Activated T-cell treated with anti-CD3 and anti-CD28 coated beads for 1 hour (primary cell): ENCODE data around the gene YES1.
"Not testable (repeated sequence)": the region's sequence is repeated elsewhere in the genome, so short reads cannot be mapped to it uniquely, and the experiment has no call there.

Source experiments
- DNase-seq: peaks from one replicate; pipeline ENCODE4 v3.0.0-alpha.2; 2020; ENCODE audit warnings: low read depth

Gene YES1

DNA sequence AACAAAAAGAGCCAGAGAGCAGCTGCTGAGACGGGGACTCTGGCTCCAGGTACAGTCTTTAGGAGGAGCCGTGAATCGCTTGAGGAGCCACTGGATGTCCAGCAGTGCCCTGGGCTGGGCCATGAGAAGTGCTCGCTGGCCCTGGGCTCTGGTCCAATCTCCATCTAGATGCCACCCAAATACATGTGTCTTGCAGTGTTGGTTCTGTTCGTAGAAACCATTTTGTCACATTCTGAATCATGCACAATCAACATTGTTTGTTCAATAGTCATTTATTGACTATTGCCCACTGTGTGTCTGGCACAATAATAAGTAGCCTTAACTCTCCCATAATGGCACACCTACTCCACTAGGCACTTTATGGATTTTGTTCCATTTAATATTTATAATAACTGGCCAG is 128.5 kb downstream of the YES1 start:
- DNase-seq: no peak

DNA sequence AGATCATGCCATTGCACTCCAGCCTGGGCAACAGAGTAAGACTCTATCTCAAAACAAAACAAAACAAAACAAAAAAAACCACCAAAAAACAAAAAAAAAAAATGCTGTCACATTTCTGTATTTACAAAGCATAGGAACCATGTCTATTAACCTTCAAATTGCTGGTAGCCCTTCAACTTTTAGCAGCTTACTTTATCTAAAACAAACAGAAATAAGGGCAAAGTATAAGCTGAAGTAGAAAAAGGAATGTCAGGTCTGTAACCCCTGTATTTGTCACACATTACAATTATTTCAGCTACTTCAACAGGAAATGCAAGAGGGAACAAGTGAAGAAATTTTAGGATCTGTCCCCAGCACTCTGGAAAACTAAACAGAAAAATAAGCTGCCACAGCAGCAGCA is 129.2 kb downstream of the YES1 start:
- no peak for DNase-seq

DNA sequence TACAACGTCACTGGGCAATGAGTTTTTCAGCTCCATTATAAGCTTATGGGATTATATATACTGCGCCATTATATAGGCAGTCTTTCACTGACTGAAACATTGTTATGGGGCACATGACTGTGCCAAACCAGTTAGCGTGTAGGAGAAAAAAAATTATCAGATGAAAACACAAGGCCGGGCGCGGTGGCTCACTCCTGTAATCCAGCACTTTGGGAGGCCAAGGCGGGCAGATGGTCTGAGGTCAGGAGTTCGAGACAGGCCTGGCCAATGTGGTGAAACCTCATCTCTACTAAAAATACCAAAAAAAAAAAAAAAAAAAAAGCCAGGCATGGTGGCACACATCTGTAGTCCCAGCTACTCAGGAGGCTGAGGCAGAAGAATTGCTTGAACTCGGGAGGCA is 129.6 kb downstream of the YES1 start:
- not testable (repeated sequence) for DNase-seq

DNA sequence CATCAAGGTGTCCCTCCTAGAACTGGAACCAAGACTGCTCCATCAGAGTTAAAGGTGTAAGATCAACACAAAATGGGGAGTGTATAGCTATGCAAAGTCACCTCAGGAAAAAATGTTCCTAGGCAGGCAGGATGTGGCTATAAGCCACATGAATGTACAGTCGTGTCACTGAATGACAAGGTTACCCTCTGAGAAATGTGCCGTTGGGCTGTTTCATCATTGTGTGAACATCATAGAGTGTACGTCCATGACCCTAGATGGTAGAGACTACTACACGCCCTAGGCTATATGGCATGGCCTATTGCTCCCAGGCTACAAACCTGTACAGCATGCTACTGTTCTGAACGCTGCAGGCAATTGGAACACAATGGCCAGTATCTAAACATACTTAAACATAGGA is 130.1 kb downstream of the YES1 start:
- no peak for DNase-seq

DNA sequence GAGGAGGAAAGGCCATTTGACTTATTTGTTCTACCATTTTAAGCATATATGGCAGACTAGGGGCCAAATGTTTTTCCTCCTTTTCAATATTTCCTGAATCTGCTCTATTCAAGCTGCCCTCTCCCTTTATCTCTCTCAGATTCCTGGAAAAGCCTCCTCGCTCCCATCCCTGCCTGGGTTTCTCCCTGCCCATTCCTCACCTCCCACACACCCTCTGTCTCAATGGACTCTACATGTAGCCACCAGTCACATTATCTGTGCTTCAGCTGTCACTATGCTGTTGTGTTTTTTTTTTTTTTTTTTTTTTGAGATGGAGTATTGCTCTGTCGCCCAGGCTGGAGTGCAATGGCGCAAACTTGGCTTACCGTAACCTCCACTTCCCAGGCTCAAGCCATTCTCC is 131.7 kb downstream of the YES1 start:
- DNase-seq: no peak

DNA sequence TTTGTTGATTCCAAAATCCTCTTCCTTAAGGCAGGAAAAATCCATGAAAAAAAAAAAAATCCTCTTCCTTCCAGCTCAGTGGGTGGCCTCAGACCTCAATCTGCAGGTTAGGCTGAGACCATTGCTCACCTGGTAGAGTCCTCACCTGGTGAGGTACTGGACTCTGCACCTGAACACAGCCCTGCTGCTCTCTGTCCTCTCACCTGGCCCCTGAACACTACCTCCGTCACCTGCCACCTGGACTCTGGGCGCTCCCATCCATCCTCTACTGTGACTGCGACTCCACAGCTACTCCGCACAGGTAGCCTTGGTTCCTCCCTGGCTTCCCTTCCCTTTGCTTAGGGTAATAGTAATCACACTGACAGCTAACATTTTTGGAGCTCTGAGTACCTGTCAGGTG is 132.5 kb downstream of the YES1 start:
- DNase-seq: no peak

DNA sequence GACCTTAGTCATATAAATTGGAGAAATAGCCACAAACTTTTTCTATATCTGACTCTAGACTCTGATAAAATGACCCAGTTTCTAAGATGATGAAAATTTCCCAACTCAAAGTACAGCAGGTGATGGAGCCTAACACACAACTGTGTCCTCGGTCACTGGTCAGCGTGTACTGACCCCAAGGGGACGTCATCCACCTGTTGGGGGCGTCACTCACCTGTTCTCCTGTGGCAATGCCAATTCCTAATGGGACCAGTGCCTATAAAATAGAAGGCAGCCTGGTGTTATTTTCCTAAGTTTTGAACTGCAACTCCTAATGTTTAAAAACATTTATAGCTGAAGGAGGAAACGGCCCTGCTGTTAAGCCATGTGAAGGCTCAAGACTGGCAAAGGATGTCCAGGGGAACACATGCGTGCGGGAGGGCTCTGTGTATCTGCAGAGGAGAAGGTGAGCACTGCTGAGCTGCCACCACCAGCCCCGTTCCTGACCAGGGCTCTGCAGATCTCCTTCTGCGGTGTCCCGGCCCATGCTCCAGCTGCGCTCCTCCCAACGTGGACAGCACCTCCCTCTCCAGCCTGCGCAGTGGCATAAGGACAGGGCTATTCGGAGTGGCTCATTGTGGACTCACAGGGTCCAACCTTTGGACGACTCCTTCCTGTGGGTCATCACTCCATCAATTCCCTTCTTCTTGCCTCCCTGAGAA is 133.4 kb downstream of the YES1 start:
- DNase-seq: no peak

DNA sequence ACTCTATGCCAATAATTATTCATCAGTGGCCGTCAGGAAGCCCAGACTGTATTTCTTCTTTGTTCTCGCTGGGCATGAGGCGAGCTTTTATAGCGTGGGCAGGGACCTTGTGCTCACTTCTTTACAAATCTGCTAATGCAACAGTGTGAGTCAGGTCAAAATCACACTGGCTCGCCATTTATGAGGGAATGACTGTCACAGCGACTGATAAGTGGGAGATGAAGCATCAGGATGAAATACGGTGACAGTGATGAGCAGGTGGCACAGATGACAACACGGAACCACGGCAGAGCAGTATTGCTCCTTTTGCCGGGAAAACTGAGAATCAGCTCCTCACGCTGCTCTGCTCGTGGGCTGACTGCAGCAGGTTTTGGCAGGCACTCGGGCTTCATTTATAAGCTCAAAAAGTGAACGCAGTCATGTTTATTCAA is 134.1 kb downstream of the YES1 start:
- DNase-seq: no peak

DNA sequence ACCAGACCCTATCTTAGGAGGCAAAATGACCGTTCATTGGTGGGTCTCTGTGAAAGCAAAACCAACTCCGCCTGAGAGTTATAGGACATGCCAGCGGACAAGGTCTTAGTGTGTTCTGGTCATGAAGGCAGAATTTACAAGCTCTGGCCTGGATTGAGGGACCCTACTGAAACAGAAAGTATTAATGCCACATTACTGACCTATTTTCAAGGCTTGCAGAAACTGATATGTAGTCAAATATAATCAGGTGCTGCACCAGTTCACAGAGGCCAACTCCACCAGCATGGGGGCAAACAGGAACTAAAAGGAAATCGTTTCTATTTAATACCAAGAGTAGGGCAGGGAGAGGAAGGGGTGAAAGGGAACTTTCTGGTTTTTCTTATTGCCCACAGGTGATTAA is 134.9 kb downstream of the YES1 start:
- no peak for DNase-seq

DNA sequence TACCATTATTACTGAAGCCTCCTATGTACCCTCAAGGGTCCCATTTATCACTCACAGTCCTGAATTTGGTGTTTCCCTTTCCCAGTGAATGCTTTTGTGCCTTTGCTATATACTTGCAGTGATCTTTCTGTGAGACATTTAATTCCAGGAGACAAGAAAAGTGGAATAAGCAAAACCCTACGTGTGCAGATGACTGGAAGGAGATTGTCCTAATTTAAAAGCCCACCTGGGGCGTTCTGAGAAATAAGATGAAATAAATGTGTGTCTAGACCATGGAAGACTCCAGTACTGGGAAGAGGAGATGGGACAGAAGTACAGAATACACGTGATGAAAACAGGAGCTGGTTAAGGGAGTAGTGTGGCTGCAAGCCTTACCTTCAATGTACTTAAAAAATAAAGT is 135.3 kb downstream of the YES1 start:
- DNase-seq: no peak

DNA sequence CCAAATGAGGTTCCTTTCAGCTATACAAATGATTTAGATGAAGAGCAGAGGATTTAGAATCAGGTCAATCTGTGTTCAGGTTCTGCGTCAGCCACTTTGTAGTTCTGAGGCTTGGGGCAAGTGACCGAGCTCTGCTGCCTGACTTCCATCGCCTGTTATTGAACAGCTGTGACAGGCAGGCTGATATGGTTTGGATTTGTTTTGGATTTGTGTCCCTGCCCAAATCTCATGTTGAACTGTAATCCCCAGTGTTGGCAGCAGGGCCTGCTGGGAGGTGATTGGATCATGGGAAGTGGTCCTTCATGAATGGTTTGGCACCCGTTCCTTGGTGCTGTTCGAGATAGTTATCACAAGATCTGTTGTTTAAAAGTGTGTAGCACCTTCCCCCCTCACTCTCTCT is 136.0 kb downstream of the YES1 start:
- no peak for DNase-seq

DNA sequence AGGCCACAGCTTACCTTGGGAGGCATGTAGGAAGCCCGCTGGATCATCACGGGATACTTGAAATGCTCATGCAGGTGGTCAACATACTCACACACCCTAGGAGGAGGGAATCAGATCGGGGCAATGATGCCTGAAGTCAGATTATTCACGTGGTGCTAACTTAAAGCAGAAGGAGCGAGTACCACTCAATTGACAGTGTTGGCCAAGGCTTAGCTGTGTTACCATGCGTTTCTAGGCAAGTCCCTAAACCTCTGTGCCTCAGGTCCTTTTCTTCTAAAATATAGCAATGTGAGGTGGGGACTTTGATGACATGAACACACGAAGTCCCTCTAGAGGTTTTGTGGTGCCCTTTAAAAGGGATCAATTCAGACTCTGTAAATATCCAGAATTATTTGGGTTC is 136.7 kb downstream of the YES1 start:
- no peak for DNase-seq

DNA sequence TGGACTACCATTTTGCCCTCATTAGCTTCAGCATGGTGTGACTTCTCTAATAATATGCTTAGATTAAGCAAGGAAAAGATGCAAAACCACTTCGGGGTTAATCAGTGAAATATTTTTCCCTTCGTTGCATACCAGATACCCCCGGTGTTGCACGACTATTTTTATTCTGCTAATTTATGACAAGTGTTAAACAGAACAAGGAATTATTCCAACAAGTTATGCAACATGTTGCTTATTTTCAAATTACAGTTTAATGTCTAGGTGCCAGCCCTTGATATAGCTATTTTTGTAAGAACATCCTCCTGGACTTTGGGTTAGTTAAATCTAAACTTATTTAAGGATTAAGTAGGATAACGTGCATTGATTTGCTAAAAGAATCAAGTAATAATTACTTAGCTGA is 138.3 kb downstream of the YES1 start:
- no peak for DNase-seq

DNA sequence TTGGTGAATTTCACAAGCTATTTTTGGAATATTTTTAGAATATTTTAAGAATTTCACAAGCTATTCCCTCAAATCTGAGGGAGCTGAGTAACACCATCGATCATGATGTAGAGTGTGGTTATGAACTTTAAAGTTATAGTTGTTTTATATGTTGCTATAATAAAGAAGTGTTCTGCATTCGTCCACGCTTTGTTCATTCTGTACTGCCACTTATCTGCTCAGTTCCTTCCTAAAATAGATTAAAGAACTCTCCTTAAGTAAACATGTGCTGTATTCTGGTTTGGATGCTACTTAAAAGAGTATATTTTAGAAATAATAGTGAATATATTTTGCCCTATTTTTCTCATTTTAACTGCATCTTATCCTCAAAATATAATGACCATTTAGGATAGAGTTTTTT is 138.7 kb downstream of the YES1 start:
- no peak for DNase-seq
